CD4-positive, alpha-beta T cell (primary cell): ENCODE measurements around the gene LYSMD3. TPM values are rescaled to one million over a fixed set of nuclear protein-coding genes. Genes with fewer than 3 reads are reported as not detected.

ENCODE experiments used
- ATAC-seq: fragments of 200-7000 bp; cut with Tn5 transposase; one replicate; pipeline ENCODE4 v1.10.0; 2022; ENCODE audit warnings: mild to moderate bottlenecking; ENCODE audit not compliant: poor library complexity
- CTCF ChIA-PET: fragments of 350-600 bp; sonication (Branson Sonifier 250); formaldehyde crosslinking; loops from one replicate; lab custom pipeline; 2021; ENCODE audit warnings: antibody characterized with exemption, inconsistent platforms; lab: Charles Lee
- POLR2A ChIA-PET: fragments of 350-600 bp; sonication (Branson Sonifier 250); formaldehyde crosslinking; loops from one replicate; lab custom pipeline; 2021; ENCODE audit warnings: antibody characterized with exemption, inconsistent platforms; lab: Charles Lee
- DNase-seq, 14 experiments: peaks; one replicate each; pipeline ENCODE4 v3.0.0-alpha.2; 2013 to 2020; ENCODE audit warnings: mixed read lengths in 2 of 14
- H3K27ac ChIP-seq, 2 donors: one replicate each; pipeline versions ENCODE4 v1.5.1 to v1.7.0; 2013; ENCODE audit warnings: low read length in 2 of 2, low read depth in 1 of 2, mild to moderate bottlenecking in 1 of 2
- H3K27me3 ChIP-seq, 2 experiments: 1 replicate in 1 of 2; 2 replicates in 1 of 2; pipeline versions ENCODE4 v1.6.1 to v1.7.0; 2013; ENCODE audit warnings: low read length in 2 of 2, control low read depth in 1 of 2, mild to moderate bottlenecking in 1 of 2, moderate library complexity in 1 of 2; ENCODE audit not compliant: insufficient read depth in 2 of 2, control insufficient read depth in 1 of 2
- H3K36me3 ChIP-seq: one replicate; pipeline ENCODE4 v1.6.1; 2013; ENCODE audit warnings: low read length, control low read depth; ENCODE audit not compliant: insufficient read depth
- H3K4me1 ChIP-seq: one replicate; pipeline ENCODE4 v1.6.1; 2013; ENCODE audit warnings: low read length, control low read depth; ENCODE audit not compliant: insufficient read depth
- H3K4me3 ChIP-seq: one replicate; pipeline ENCODE4 v1.5.1; 2013; ENCODE audit warnings: mild to moderate bottlenecking, low read length, moderate library complexity
- H3K9me3 ChIP-seq, 2 experiments: 1 replicate in 1 of 2; 2 replicates in 1 of 2; pipeline versions ENCODE4 v1.6.1 to v1.7.0; 2013; ENCODE audit warnings: low read length in 2 of 2, mild to moderate bottlenecking in 2 of 2, control low read depth in 1 of 2, moderate library complexity in 1 of 2; ENCODE audit not compliant: control insufficient read depth in 1 of 2, insufficient read depth in 1 of 2
- H3K27ac Mint-ChIP-seq: one replicate; pipeline ENCODE4 v1.8.0; 2020; ENCODE audit warnings: mixed read lengths
- H3K27me3 Mint-ChIP-seq: one replicate; pipeline ENCODE4 v1.8.0; 2021; ENCODE audit warnings: mixed read lengths
- H3K36me3 Mint-ChIP-seq: one replicate; pipeline ENCODE4 v1.8.0; 2021; ENCODE audit warnings: low read depth, mixed read lengths
- H3K4me1 Mint-ChIP-seq: one replicate; pipeline ENCODE4 v1.8.0; 2021; ENCODE audit warnings: low read depth, mixed read lengths
- H3K4me3 Mint-ChIP-seq: one replicate; pipeline ENCODE4 v1.8.0; 2020; ENCODE audit warnings: mild to moderate bottlenecking, mixed read lengths
- H3K9me3 Mint-ChIP-seq: one replicate; pipeline ENCODE4 v1.8.0; 2020; ENCODE audit warnings: mixed read lengths
- intact Hi-C, 2 experiments: fragments of 100-400 bp; cut with DNase I in 1 of 2; cut with micrococcal nuclease in 1 of 2; formaldehyde crosslinking; loops; one replicate each; pipeline versions ENCODE4 v1.15.1 to v1.9.0; 2023 to 2025; cut with DNase I, micrococcal nuclease
- total RNA-seq, 174 experiments: library from RNA in 2 of 174; stranded (reverse) in 2 of 174; gene quantifications; one replicate each; pipeline ENCODE4 v1.2.3 and lab custom pipeline; 2021 to 2026
- TF ChIP-seq, protein P1 (sequence below): fragments of 200-600 bp; IDR thresholded peaks from one replicate; pipeline ENCODE4 v1.8.0; 2022; ENCODE audit warnings: antibody characterized with exemption, mild to moderate bottlenecking

The LYSMD3 gene
- total RNA-seq, 2 experiments from 2014 or later, result 27.6 to 32.8 TPM

DNA sequence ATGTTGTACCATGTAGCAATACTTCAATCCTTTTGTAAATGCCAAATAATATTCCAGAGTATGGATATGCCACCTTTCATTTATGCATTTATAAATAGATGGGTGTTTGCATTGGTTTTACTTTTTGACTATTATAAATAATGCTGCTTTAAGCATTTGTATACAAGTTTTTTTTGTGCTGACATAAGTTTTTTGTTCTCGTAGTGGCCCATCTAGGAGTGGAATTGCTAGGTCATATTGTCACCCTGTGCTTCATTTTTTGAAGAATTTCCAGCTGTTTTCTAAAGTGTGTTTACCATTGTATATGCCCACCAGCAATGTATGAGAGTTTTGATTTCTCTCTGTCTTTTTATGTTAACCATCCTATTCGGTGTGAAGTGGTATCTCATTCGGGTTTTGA, 36.1 kb upstream of the LYSMD3 start:
- Histone ChIP-seq H3K36me3 (no peaks in the 10 kb centered on the region), H3K4me1 (no peaks in the 10 kb centered on the region), H3K4me3 (no peak overlapping the region), H3K27ac (no peak overlapping the region), H3K27me3 (peaks cover 0 to 19% of the 10 kb centered on the region in 2 experiments), H3K9me3 (no peaks in the 10 kb centered on the region)
- ATAC-seq, result no peak
- Mint-ChIP-seq H3K36me3 (no peaks in the 10 kb centered on the region), H3K27ac (no peak overlapping the region), H3K9me3 (peaks cover 3% of the 10 kb centered on the region), H3K4me3 (no peak overlapping the region), H3K27me3 (peaks cover 65% of the 10 kb centered on the region), H3K4me1 (no peaks in the 10 kb centered on the region)
- DNase-seq, result no peak
- intact Hi-C loops, result no loop called here
- CTCF ChIA-PET, result no interaction called here
- POLR2A ChIA-PET, result no interaction called here
- TF ChIP-seq, protein P1, sequence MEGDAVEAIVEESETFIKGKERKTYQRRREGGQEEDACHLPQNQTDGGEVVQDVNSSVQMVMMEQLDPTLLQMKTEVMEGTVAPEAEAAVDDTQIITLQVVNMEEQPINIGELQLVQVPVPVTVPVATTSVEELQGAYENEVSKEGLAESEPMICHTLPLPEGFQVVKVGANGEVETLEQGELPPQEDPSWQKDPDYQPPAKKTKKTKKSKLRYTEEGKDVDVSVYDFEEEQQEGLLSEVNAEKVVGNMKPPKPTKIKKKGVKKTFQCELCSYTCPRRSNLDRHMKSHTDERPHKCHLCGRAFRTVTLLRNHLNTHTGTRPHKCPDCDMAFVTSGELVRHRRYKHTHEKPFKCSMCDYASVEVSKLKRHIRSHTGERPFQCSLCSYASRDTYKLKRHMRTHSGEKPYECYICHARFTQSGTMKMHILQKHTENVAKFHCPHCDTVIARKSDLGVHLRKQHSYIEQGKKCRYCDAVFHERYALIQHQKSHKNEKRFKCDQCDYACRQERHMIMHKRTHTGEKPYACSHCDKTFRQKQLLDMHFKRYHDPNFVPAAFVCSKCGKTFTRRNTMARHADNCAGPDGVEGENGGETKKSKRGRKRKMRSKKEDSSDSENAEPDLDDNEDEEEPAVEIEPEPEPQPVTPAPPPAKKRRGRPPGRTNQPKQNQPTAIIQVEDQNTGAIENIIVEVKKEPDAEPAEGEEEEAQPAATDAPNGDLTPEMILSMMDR, result no peak

- H3K9me3 Mint-ChIP-seq, result no peaks in the 10 kb centered on the region
- H3K4me3 Mint-ChIP-seq, result no peak overlapping the region
- peaks cover 79% of the 10 kb centered on the region for H3K27me3 Mint-ChIP-seq
- TF ChIP-seq, protein P1, result no peak
- Histone ChIP-seq H3K4me1 (peaks cover 10% of the 10 kb centered on the region), H3K27ac (no peak overlapping the region), H3K36me3 (no peaks in the 10 kb centered on the region), H3K9me3 (peaks cover 0 to 5% of the 10 kb centered on the region in 2 experiments), H3K4me3 (no peak overlapping the region), H3K27me3 (peaks cover 9 to 35% of the 10 kb centered on the region in 2 experiments)
- DNase-seq (no peak), ATAC-seq (no peak)
- intact Hi-C loops, result no loop called here
- ChIA-PET POLR2A (no interaction called here), CTCF (no interaction called here)
- H3K4me1 Mint-ChIP-seq, result peaks cover 7% of the 10 kb centered on the region
- no peak overlapping the region for H3K27ac Mint-ChIP-seq
- no peaks in the 10 kb centered on the region for H3K36me3 Mint-ChIP-seq
These were observed 33.7 kb upstream of the LYSMD3 start for GRCh38 chr5:90563108-90563507.

DNA sequence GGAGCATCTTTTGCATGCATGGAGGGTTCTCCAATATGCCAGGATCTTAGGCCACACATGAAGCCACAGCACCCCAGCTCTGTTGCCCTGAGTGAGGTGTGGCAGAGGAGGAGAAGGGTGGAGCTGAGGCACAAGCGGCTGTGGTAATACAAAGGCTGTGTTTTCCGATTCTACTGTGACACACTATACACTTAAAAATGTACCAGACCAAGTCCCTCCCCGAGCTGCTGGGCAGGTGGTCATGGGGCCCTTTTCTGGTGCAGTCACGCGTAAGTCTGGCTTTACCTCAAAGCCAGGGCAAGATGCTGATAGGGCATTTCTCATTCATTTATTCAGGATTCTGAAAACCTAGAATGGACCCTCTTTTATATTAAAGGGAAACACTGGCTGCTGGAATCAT, 33.0 kb upstream of the LYSMD3 start:
- no peaks in the 10 kb centered on the region for H3K36me3 Mint-ChIP-seq
- TF ChIP-seq, protein P1, result no peak
- H3K4me3 Mint-ChIP-seq, result no peak overlapping the region
- ATAC-seq, result no peak
- Histone ChIP-seq H3K27me3 (peaks cover 16 to 43% of the 10 kb centered on the region in 2 experiments), H3K4me3 (no peak overlapping the region), H3K27ac (no peak overlapping the region), H3K36me3 (no peaks in the 10 kb centered on the region), H3K4me1 (peaks cover 10% of the 10 kb centered on the region), H3K9me3 (peaks cover 0 to 5% of the 10 kb centered on the region in 2 experiments)
- ChIA-PET POLR2A (no interaction called here), CTCF (no interaction called here)
- peaks cover 81% of the 10 kb centered on the region for H3K27me3 Mint-ChIP-seq
- DNase-seq, result no peak
- peaks cover 11% of the 10 kb centered on the region for H3K4me1 Mint-ChIP-seq
- intact Hi-C loops, result no loop called here
- H3K27ac Mint-ChIP-seq, result no peak overlapping the region
- H3K9me3 Mint-ChIP-seq, result no peaks in the 10 kb centered on the region
